ENCODE results near the gene SMARCA2.

Gene SMARCA2

DNA sequence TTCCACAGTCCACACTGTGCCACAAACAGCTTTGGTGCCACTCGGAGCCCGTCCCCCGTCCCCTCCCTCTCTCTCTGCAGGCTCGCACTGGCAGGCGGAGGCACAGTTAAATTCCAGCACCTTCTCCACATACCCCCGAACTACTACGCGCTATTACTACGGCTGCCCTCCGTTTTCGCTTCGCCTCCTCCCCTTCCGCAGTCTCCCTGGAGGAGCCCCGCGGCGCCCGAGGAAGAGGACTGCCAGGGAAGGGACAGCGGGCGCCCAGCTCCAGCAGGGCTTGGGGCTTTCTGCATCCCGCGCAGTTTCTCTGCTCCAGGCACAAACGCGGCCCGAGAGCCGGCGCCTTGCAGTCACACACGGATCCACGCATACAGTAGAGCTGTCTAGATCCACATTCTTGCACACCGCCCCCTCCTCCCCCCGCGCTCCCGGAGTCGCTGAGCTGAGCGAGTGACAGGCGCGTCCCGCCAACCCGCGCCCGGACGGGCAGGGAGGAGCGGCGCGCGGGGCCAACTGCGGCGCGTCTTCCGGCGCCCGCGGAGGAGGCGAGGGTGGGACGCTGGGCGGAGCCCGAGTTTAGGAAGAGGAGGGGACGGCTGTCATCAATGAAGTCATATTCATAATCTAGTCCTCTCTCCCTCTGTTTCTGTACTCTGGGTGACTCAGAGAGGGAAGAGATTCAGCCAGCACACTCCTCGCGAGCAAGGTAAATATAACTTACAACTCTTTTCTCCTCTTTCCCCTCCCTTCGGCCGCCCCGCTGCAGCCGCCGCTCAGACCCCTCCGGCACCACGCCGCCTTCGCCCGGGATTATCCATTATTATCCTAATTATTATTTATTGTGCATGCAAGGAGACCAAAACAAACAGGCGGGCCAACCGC lies at the start of gene SMARCA2:
Gene SMARCA2 (plus strand): TSS at position 652 of the 885 bp plus-strand sequence. CDS start 13,676 bp downstream, outside the sequence.
- peak; percentile 68 for DNase-seq

DNA sequence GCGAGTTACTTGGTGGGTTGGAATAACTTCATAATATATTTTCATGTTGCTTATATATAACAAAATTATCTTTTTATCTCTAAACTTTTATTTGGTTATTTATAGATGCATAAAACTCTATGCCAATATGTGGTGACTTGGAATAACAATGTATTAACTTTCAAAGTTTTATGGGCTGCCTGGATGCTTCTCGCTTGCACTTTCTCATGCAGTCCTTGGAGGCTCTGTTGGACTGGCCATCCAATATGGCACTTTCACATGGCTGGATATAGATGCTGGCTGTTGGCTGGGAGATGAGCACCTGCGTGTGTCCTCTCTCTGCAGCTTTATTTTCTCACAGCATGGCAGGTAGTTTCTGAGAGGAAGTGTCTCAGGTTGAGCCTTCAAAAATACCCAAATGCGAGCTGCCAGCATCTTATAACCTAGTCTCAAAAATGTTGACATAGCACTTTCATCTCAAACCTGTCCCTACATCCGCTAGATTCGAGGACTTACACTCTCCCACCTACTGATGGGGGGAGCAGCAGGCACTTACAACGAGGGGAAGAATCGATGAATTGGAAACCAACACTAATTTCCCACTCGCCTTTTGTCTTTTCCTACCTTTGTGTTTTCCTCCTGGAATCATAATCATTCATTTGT lies 48.3 kb upstream of the SMARCA2 start:
- DNase-seq, result no peak

DNA sequence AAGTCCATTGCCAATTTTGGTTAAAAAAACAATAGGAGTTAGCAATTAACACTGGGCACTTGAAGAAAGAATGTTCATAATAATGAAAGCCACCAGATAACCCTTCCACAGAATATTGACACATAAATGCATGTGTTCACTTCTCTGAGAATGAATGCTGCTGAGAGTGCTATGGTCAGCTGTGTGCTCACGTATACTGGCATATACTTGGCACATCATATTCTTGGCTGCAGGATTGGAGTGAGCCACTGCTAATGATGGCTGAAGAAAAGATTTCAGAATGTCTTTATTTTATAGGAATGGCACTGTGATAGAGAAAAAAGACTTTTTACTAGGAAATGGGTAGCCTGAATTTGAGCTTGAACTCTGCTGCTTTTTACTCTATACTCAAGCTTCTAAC lies 46.0 kb upstream of the SMARCA2 start:
- no peak for DNase-seq

DNA sequence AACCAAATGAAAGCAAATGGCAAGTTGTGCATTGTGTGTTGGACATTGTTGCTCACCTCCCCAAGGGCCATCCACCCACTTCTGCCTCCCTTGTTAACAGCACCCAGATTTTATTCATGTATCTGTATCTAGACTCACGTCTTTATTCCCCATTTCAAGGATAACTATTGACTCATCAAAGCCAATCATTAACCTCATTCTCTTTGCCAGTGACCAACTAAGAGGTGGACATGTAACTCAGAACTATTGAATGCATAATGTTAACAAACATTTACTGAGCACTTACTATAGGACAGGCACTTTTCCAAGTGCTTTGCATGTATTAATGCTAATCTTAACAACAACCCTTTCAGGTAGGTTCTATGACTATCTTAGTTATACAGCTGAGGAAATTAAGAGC lies 45.2 kb upstream of the SMARCA2 start:
- no peak for DNase-seq

DNA sequence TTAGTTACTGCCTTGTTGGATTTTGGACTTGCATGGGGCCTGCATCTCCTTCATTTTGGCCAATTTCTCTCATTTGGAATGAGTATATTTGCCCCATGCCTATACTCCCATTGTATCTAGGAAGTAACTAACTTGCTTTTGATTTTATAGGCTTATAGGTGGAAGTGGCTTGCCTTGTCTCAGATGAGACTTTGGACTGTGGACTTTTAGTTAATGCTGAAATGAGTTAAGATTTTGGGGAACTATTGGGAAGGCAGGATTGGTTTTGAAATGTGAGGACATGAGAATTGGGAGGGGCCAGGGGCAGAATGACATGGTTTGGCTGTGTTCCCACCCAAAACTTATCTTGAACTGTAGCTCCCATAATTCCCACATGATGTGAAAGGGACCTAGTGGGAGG lies 42.5 kb upstream of the SMARCA2 start:
- no peak for DNase-seq

DNA sequence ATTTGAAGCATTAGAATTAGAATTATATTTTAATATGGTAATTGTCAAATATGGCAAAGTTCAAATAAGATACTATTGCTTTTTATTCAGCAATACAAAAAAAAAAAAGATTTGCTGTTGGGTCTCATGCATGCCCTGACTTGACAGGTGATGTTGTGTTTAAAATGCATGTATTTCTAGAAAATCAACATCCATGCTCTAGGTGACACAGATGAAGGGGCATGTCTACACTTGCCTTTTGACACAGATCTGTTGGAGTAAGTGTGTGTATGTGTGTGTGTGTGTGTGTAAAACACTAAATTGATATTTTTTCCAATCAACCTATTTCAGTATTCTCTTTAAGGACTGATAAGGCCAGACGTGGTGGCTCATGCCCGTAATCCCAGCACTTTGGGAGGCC lies 38.1 kb upstream of the SMARCA2 start:
- DNase-seq, result no peak

DNA sequence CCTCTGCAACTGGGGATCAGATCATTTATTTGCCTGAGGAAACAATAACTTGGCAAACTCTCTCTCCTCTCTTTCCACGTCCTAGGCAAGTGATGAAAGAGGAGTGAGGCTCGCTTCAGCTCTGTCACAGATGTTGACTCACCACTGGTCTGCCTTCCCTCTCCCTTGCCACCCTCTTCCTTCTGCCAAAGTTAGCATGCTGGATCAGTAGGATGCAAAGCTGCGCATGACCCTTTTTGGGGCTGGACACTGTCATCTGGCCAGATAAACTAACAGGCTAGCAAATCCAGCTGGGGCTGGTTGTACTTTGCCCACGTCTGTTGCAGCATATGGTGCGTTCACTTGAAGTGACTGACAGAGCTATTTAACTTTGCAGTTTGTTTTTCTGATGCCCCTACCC lies 36.2 kb upstream of the SMARCA2 start:
- no peak for DNase-seq

DNA sequence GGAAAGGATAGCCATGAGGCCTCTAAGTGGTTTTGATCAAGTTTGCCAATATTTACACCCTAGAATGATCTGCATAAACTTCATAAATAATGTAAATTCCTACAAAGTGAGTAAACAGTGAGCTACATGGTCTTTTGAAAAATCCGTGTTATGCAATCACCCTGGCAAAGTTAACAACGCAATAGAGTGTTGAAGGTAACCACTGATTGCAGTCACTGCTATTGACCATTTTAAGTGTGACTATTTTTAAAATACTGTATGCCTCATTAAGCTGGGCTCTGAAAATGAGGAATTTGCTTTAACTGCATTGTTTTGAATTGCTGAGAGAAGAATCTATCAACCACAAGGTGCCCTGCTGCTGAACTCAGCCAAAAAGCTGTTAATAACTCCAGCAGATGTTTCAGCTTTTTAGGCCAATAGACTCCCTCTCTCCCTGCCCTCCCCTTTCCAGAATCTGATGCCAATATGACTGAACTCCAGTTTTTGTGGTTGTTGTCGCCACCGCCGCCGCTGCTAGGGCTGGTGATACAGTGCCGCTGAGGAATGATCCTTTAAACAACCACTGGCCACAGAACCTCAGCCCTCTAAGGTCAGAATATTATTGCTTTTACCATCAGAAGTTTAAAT lies 35.3 kb upstream of the SMARCA2 start:
- no peak for DNase-seq

DNA sequence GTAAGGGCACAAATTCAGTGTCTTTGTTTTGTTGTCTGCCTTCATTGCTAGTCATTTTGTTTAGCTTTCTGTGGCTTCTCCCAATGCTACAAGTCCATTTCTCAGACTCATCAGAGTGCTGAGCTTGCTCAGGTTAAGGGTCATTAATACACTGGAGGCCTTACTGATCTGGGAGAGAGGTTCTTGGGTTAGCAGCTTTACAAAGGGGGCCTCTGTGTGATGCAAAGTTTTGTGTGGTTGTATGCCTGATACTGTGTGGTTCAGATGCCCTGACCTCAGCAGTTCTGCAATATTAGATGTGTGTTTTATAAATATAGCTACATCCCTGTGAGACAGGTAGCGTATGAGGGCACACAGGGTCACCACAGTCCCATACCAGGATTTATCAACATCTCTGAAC lies 34.8 kb upstream of the SMARCA2 start:
- no peak for DNase-seq

DNA sequence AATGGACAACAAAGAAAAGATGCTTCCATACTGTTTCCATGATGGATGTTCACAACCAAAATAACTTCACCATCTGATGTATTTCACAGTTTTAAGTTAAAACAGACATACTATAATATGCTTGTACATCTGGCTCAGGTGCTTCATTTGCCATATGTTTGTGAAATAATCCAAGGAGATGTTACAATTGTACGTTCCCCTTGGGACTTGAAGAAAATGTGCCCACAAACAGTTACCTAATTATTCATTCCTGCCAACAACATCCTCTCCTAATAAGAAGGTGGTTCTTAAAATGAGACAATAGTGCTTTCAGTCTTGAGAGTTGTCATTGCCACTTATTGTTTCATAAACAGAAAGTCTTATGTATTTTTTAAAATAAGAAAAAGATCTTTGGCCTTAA lies 33.1 kb upstream of the SMARCA2 start:
- no peak for DNase-seq

DNA sequence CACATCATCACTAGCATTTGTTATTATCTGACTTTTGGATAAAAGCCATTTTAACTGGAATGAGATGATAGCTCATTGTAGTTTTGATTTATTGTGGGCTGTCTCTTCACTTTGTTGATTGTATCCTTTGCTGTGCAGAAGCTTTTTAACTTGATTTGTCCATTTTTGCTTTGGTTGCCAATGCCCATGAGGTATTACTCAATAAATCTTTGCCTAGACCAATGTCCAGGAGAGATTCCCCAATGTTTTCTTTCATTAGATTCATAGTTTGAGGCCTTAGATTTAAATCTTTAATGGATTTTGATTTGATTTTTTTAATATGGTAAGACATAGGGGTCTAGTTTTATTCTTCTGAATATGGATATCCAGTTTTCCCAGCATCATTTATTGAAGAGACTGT lies 28.8 kb upstream of the SMARCA2 start:
- no peak for DNase-seq

DNA sequence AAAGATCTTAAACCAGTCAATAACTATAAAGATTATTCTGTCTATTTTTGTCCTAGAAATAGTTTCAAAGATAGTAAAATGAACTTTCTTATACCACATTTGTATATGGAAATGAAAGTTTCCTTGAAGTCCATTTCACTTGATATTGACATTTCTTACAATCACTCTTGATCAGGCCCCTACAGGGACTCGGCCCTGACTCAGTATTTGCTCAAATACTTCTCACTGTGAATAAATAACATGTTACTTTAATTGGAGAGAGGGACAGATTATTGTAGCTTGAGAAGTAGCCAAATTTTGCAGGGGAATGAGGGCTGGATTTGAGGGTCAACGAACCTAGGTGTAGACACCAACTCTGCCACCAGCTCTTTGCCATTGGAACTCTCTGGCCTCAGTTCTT lies 25.6 kb upstream of the SMARCA2 start:
- no peak for DNase-seq

DNA sequence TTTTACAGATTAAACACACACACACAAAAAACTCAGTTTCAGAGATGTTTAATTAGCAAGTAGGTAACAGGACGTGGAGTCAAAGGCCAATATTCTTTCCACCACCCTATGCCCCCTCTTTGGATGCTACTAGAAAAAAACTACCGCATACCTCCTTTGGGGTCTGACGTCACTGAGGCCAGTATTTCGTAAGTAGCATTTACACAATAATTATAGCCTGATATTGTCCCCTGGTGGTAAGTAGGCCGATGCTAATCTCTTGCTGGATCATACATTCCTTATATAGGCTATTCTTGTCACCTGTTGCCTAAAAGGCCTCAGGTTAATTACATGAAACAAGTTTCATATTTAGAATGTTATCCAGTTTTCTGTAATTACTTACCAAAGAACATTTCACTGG lies 21.0 kb upstream of the SMARCA2 start:
- DNase-seq, result no peak

DNA sequence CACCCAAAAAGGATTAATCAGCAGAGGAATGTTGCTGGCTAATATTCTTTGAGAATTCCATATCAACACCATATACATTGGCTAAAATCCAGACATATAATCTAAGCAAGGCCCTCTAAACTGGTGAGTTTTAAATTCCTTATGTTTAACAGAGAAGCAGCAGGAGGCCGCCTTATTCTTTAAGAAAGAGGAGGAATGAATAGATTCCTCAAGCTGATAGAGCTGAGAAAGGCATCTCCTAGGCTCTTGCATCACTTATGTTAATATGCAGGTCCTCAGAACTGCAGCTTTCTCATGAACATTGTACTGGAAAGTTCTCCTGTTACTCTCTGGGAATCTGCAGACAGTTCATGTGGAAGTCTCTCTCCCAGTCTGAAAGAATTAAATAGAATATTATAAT lies 20.1 kb upstream of the SMARCA2 start:
- DNase-seq, result no peak

DNA sequence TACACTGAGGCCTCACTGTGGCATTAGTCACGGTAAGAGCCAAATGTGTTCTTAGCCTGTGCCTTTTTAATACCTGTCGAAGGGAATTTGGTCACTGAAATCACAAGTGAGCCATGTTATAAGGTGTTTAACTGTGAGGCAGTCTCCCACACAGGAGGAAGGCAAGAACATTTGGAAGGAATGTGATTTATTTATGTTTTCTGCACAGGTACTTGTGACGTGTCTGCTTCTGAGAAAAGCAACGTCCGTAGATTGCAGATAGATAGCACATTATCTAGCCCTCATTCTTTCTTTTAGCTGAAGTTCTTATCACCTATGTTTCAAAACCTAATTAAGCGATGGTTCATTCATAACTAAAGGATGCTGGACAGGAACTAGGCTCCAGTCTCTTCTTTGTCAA lies 19.0 kb upstream of the SMARCA2 start:
- no peak for DNase-seq

DNA sequence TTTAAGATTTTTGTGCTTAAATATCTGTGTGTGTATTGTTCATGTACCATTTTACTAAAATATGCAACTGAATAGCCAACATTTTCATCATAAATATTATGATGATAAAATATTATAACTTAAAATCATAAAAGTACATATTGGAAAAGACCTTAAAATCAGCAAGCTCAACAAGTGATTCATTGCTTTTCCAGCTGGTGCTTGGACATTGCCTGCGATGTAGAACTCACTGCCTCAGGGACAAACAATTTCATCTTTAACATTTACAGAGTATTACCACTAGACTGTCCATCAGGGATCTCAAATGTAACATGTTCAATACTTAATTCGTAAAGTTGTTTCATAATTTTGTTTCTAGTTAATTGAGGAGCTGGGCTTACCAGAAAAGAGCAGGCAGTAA lies 17.5 kb upstream of the SMARCA2 start:
- no peak for DNase-seq

DNA sequence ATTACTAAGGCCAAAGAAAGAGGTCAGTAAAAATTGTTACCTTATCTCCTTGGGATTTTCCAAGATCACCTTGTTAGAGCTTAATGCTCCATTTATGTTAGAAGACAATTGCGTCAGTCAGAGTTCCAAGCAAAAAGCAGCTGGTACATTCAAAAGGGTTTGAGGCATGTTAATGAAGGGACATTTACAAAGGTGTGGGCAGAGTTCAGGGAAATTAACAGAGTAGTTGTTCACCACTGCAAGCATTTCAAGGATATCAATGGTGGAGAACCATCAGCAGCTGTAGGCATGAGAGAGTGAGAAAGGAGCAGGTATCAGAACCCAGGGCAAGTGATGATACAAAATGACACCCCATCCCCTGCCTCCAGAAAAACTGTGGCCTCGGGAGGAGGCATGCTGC lies 17.0 kb upstream of the SMARCA2 start:
- DNase-seq, result no peak

DNA sequence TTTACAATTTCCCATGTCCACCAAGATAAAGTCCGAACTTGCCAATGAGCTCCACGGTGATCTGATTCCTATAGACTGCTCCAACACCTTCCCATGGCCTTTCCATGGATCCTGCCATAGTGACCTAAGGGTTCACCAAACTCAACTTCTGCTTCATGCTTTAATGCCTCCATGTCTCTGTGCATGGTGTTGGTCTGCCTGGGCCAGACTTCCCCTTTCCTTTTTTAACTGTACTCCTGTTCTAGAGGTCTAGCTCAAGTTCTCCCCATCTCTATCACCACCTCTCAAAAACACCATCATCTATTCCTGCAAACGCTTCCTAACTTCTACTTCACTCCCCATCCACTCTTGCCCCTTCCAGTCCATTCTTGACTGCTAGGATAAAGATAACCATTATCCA lies 14.8 kb upstream of the SMARCA2 start:
- no peak for DNase-seq

DNA sequence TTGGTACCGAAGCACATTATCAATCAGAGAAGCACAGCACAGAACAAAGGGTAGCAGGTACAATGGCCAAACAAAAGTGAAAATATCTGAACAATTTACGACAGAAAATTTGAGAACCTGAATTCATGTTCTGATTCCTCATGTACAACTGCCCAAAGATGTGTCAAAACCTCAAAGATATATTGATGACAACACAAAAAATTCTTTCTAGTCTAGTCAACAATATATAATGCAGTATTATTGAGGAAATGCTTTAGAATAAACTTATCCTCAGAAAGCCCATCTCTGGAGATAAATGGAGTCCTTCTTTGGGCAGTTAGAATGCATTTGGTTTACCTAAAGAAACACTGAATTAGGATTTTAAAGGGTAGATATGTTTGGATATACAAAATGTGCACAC lies 6.8 kb upstream of the SMARCA2 start:
- no peak for DNase-seq

DNA sequence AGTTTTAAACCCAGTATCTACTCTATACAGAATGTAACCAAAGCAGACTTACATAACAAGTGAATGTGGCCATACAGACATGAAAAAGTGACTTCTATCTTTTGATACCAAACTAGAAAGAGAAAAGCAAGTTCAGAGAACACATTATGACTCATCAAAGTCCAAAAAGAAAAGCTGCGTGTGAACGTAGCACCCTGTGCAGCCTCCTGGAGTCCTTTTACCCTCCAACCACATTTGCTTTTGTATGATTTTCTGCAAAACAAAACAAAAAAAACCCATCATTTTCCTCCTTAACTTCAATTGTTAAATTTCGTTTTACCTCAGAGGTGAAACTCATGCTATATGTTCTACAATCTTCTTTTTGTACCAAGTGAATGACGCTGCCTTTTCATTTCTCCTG lies 2.8 kb upstream of the SMARCA2 start:
- DNase-seq, result no peak

DNA sequence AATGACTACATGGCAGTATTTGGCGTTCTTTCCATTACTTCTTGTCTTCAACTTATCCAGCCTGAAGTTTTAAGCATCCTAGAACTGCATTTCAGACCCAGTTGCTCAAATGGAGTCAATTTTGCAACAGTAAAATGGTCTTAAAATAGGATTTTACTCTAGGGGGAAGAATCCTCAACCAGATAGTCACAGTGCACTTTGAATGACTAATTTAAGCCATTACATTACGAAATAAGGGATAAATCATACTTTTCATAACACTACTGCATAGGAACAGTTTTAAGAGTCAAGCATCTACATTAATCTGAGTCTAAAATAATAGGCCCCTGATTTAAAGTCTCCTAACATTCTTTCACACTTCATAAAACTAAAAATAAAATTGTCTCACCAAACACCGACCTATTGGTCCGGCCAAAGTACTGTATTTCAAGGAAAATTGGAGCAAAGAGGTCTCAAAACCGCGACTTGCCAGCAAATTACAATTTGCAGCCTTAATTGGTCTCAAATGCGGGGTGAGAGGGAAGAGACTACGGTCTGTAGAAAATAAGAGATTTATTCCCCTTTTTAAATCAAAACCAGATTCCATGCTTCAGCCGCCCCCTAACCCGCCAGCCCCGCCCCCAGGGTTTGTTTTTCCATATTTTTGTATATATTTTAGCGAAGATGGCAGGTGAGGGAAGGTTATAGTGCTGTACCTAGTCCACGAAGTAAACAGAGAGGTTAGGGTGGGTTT lies 1.2 kb upstream of the SMARCA2 start:
- no peak for DNase-seq

DNA sequence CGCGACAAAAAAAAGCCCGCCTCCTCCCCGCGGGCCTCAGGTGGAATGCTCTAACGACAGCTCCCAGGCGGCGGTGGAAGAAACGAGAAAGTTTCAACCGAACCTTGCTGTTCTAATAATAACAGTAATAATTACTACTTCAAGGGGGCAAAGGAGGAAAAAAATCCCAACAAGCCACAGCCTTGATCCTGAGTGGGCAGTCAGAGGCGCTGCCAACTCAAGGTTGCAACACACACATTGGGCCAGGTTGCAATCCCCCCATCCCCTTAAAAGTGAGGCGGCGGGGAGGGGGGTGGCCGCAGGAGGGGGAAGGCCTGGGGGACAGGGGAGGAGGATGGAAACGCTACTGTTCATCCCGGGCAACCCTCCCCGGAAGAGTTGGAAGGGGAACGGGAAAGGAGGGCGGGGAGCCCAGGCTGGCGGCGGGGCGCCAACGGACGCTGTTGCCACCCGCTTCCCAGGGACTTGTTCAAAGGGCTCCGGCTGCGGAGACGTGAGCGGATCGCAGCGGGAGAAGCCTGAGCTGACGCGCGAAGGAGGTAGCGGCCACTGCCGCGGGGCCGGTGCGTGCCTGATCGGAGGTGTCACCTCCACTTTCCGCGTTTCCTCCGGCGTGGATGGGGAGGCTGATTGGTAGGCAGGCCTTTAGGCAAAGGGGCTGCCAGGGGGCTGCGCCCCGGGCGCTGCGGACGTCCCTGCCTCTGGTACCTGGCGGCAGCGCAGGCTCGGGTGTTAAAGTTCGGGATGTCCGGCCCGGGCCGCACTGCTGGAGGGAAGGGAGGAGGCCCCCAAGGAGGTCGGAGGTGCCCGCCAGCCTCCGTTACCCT lies 647 bp downstream of the SMARCA2 start:
- no peak for DNase-seq
